NB4 (cell line): ENCODE measurements around the gene COMT.

Experiments
- DNase-seq: peaks from one replicate; pipeline ENCODE4 v3.0.0; 2010; ENCODE audit warnings: low read depth
- H3K4me3 ChIP-seq: one replicate; pipeline ENCODE4 v1.5.1; 2011; ENCODE audit warnings: mild to moderate bottlenecking, low read depth, low read length, moderate library complexity
- CTCF ChIP-seq: IDR thresholded peaks from one replicate; pipeline ENCODE4 v1.5.1; 2012; ENCODE audit warnings: low read depth, low read length
- MAX ChIP-seq: IDR thresholded peaks from 2 replicates; pipeline ENCODE4 v1.6.1; 2011; ENCODE audit warnings: low read depth, low read length
- MYC ChIP-seq: IDR thresholded peaks from 2 replicates; pipeline ENCODE4 v1.6.1; 2011; ENCODE audit warnings: low read depth, low read length
- POLR2A ChIP-seq: IDR thresholded peaks from 2 replicates; pipeline ENCODE4 v1.6.1; 2011; ENCODE audit warnings: mild to moderate bottlenecking; ENCODE audit not compliant: insufficient read length; ENCODE audit errors: extremely low read depth

The COMT gene

DNA sequence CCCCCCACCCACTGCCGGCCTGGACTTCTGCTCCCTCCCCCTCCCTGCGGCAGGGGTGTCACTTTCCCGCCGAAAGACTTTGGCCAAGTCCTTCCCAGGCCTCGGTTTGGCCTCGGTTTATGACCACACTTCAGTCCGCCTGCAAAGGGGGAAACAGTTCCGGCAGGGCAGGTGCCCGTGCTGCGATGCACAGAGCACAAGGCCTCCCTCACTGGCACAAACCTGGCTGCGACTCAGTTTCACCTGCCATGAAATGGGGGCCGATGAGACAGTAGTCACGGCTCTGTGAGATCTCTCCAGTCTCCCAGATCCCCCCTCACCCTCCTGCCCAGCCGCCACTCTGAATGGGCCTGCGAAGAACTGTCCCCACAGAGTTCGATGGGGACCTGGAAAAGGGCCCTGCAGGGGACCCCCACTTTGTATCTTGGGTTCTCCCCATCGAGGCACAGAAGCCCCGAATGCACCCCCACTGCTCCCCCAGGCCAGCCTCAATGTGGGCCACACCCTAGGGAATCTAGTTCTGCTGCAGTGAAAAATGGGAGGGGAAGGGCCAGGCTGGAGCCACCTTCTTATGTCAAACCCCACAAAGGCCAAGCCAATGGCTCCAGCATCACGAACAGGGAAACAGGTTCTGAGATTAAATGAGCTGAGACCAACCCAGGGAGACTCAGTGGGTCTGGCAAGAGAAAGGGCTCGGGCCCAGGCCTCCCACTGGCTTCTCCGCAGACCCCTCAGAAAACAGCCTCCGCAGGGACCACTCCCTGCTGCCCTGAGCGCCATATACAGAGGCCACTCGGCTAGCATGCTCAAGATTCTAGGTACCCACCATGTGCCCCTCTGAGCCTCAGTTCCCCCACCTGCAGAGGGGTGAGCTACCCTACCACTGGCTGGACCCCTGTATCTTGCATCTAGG is 46.1 kb downstream of the COMT start:
- TF ChIP-seq MAX (no peak), MYC (no peak), CTCF (no peak), POLR2A (no peak)
- H3K4me3 ChIP-seq: no peak overlapping the region
- DNase-seq: no peak

GRCh38 chr22:19988331-19988808 is 46.8 kb downstream of the COMT start:
- no peak overlapping the region for H3K4me3 ChIP-seq
- no peak for DNase-seq
- TF ChIP-seq MAX: no peak
- TF ChIP-seq CTCF: no peak
- TF ChIP-seq POLR2A: no peak
- no peak for TF ChIP-seq MYC

- H3K4me3 ChIP-seq: no peak overlapping the region
- DNase-seq: no peak
- no peak for TF ChIP-seq MAX
- TF ChIP-seq CTCF: no peak
- TF ChIP-seq MYC: no peak
- TF ChIP-seq POLR2A: no peak
These were observed 47.6 kb downstream of the COMT start for GRCh38 chr22:19988965-19989724.

DNA sequence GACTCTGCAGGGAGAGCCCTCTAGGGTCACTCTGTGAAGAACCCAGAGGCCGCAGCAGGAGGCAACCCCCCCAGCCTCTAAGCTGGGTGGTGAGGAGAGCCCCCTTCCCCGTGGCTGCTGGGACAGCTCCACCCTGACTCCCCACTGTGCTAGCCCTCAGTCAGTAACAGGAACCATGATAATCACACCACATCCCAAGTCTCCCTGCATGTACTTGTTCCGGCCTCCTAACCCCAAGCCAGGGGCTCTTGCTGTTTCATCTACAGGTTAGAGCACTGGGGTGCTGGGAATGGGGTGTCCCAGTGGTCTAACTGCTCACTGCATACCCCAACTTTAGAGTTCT is 48.1 kb downstream of the COMT start:
- H3K4me3 ChIP-seq: no peak overlapping the region
- DNase-seq: no peak
- TF ChIP-seq MAX (no peak), CTCF (no peak), POLR2A (no peak), MYC (no peak)

- no peak overlapping the region for H3K4me3 ChIP-seq
- no peak for TF ChIP-seq CTCF
- no peak for TF ChIP-seq POLR2A
- TF ChIP-seq MYC: no peak
- TF ChIP-seq MAX: no peak
- DNase-seq: no peak
These were observed 48.6 kb downstream of the COMT start for GRCh38 chr22:19990188-19990587.
